H9 (cell line): ENCODE data around the gene FLVCR2. TPM values are rescaled to one million over a fixed set of nuclear protein-coding genes. Genes with fewer than 3 reads are reported as not detected.

ENCODE experiments used
- DNase-seq: peaks from one replicate; pipeline ENCODE4 v3.0.0-alpha.2; 2017
- H2AFZ ChIP-seq: one replicate; pipeline ENCODE4 v1.6.1; 2013; ENCODE audit warnings: mild to moderate bottlenecking, low read length, control low read depth, moderate library complexity
- H2AK5ac ChIP-seq: 2 replicates; pipeline ENCODE4 v1.6.1; 2013; ENCODE audit warnings: low read length, control low read depth, mixed read lengths; ENCODE audit not compliant: insufficient read length
- H2BK120ac ChIP-seq: one replicate; pipeline ENCODE4 v1.6.1; 2013; ENCODE audit warnings: low read depth, mild to moderate bottlenecking, low read length, control low read depth, inconsistent platforms; ENCODE audit not compliant: poor library complexity, severe bottlenecking
- H2BK12ac ChIP-seq: 2 replicates; pipeline ENCODE4 v1.6.1; 2013; ENCODE audit warnings: low read length, control low read depth, mixed read lengths, low read depth; ENCODE audit not compliant: insufficient read length
- H2BK15ac ChIP-seq: 2 replicates; pipeline ENCODE4 v1.6.1; 2013; ENCODE audit warnings: low read depth, low read length, control low read depth
- H2BK20ac ChIP-seq: one replicate; pipeline ENCODE4 v1.6.1; 2013; ENCODE audit warnings: low read depth, mild to moderate bottlenecking, low read length, control low read depth, inconsistent platforms; ENCODE audit not compliant: poor library complexity, severe bottlenecking
- H2BK5ac ChIP-seq: 2 replicates; pipeline ENCODE4 v1.6.1; 2013; ENCODE audit warnings: low read length, control low read depth, mixed read lengths; ENCODE audit not compliant: insufficient read length
- H3K14ac ChIP-seq: 2 replicates; pipeline ENCODE4 v1.6.1; 2013; ENCODE audit warnings: low read length, control low read depth; ENCODE audit not compliant: insufficient read depth
- H3K18ac ChIP-seq: 2 replicates; pipeline ENCODE4 v1.6.1; 2013; ENCODE audit warnings: low read depth, mild to moderate bottlenecking, mixed read lengths, low read length, control low read depth; ENCODE audit not compliant: insufficient read length
- H3K23ac ChIP-seq: 2 replicates; pipeline ENCODE4 v1.6.1; 2013; ENCODE audit warnings: low read length, control low read depth, mixed read lengths, low read depth; ENCODE audit not compliant: insufficient read length
- H3K23me2 ChIP-seq: 2 replicates; pipeline ENCODE4 v1.6.1; 2013; ENCODE audit warnings: low read depth, mild to moderate bottlenecking, mixed read lengths, low read length, control low read depth; ENCODE audit not compliant: insufficient read length, poor library complexity, severe bottlenecking
- H3K27ac ChIP-seq: 2 replicates; pipeline ENCODE4 v1.5.1; 2013; ENCODE audit warnings: low read length, control low read depth, mixed read lengths, low read depth; ENCODE audit not compliant: insufficient read length
- H3K27me3 ChIP-seq: 2 replicates; pipeline ENCODE4 v1.6.1; 2013; ENCODE audit warnings: low read length, control low read depth, inconsistent platforms; ENCODE audit not compliant: insufficient read depth
- H3K4ac ChIP-seq: 2 replicates; pipeline ENCODE4 v1.6.1; 2013; ENCODE audit warnings: low read depth, mild to moderate bottlenecking, control low read depth, inconsistent platforms, low read length, moderate library complexity
- H3K4me1 ChIP-seq: 2 replicates; pipeline ENCODE4 v1.6.1; 2013; ENCODE audit warnings: low read length, control low read depth, inconsistent platforms; ENCODE audit not compliant: insufficient read depth
- H3K4me2 ChIP-seq: 2 replicates; pipeline ENCODE4 v1.6.1; 2013; ENCODE audit warnings: low read length, control low read depth, mixed read lengths; ENCODE audit not compliant: insufficient read length, insufficient read depth
- H3K56ac ChIP-seq: 2 replicates; pipeline ENCODE4 v1.6.1; 2013; ENCODE audit warnings: low read depth, mild to moderate bottlenecking, mixed read lengths, low read length, control low read depth; ENCODE audit not compliant: insufficient read length
- H3K79me1 ChIP-seq: 2 replicates; pipeline ENCODE4 v1.6.1; 2013; ENCODE audit warnings: low read depth, mild to moderate bottlenecking, moderate library complexity, low read length, control low read depth, inconsistent platforms; ENCODE audit not compliant: insufficient read depth, poor library complexity, severe bottlenecking
- H3K79me2 ChIP-seq: 2 replicates; pipeline ENCODE4 v1.6.1; 2013; ENCODE audit warnings: low read length, control low read depth, inconsistent platforms; ENCODE audit not compliant: insufficient read depth
- H3K9ac ChIP-seq: 2 replicates; pipeline ENCODE4 v1.6.1; 2013; ENCODE audit warnings: low read length, control low read depth, mixed read lengths; ENCODE audit not compliant: insufficient read length; ENCODE audit errors: extremely low read depth
- H3K9me3 ChIP-seq: one replicate; pipeline ENCODE4 v1.6.1; 2013; ENCODE audit warnings: low read depth, low read length, inconsistent platforms; ENCODE audit not compliant: control insufficient read depth
- H3T11ph ChIP-seq: one replicate; pipeline ENCODE4 v1.6.1; 2013; ENCODE audit warnings: mild to moderate bottlenecking, low read length, control low read depth, inconsistent platforms
- H4K20me1 ChIP-seq: one replicate; pipeline ENCODE4 v1.6.1; 2013; ENCODE audit not compliant: control insufficient read depth, insufficient read length, insufficient read depth
- H4K5ac ChIP-seq: 2 replicates; pipeline ENCODE4 v1.6.1; 2013; ENCODE audit warnings: low read depth, mild to moderate bottlenecking, mixed read lengths, low read length, control low read depth; ENCODE audit not compliant: insufficient read length
- H4K8ac ChIP-seq: replicated peaks from 2 replicates; pipeline ENCODE4 v1.6.1; 2013; ENCODE audit warnings: low read length, control low read depth, mixed read lengths, low read depth; ENCODE audit not compliant: insufficient read length
- H4K91ac ChIP-seq: 2 replicates; pipeline ENCODE4 v1.6.1; 2013; ENCODE audit warnings: low read depth, mild to moderate bottlenecking, moderate library complexity, mixed read lengths, low read length, control low read depth; ENCODE audit not compliant: insufficient read length
- H3K27ac Mint-ChIP-seq, 3 experiments: 2 replicates in 2 of 3; 3 replicates in 1 of 3; pipeline ENCODE4 v1.8.0; 2020 to 2021; ENCODE audit warnings: mixed read lengths in 3 of 3, mild to moderate bottlenecking in 1 of 3, moderate library complexity in 1 of 3
- H3K27me3 Mint-ChIP-seq: 2 replicates; pipeline ENCODE4 v1.8.0; 2021; ENCODE audit warnings: low read depth, mild to moderate bottlenecking, moderate library complexity, mixed read lengths
- H3K36me3 Mint-ChIP-seq, 3 experiments: 2 replicates in 2 of 3; 3 replicates in 1 of 3; pipeline ENCODE4 v1.8.0; 2020 to 2021; ENCODE audit warnings: low read depth in 3 of 3, mixed read lengths in 3 of 3; ENCODE audit not compliant: insufficient read depth in 1 of 3
- H3K4me1 Mint-ChIP-seq, 2 experiments: 2 replicates each; pipeline ENCODE4 v1.8.0; 2020; ENCODE audit warnings: mixed read lengths in 2 of 2
- H3K4me3 Mint-ChIP-seq, 2 experiments: 2 replicates in 1 of 2; 3 replicates in 1 of 2; pipeline ENCODE4 v1.8.0; 2020 to 2021; ENCODE audit warnings: mild to moderate bottlenecking in 2 of 2, mixed read lengths in 2 of 2, moderate library complexity in 1 of 2
- H3K9me3 Mint-ChIP-seq, 2 experiments: 2 replicates in 1 of 2; 3 replicates in 1 of 2; pipeline ENCODE4 v1.8.0; 2020; ENCODE audit warnings: mild to moderate bottlenecking in 2 of 2, mixed read lengths in 2 of 2, moderate library complexity in 1 of 2
- WGBS: extraction: QIAGEN DNeasy Blood & Tissue Kit; methylation state at CpG from one replicate; pipeline ENCODE4 v1.1.7; 2013; ENCODE audit warnings: missing lambda C conversion rate, low lambda C conversion rate, mixed read lengths; ENCODE audit not compliant: insufficient read length; ENCODE audit errors: extremely low coverage; 5-methylcytosine and 5-hydroxymethylcytosine counted together
- total RNA-seq: library from RNA; stranded (reverse); gene quantifications from 2 replicates; pipeline ENCODE4 v1.2.1, GENCODE V29; 2021
- TF ChIP-seq, protein P1 (sequence below): fragments of 200-600 bp; sonication (generic); conservative IDR thresholded peaks from 3 replicates; pipeline ENCODE4 v1.8.0; 2021; ENCODE audit warnings: antibody characterized with exemption, mild to moderate bottlenecking

FLVCR2 gene
- total RNA-seq, 1 experiment from 2014 or later = 7.1 TPM

DNA sequence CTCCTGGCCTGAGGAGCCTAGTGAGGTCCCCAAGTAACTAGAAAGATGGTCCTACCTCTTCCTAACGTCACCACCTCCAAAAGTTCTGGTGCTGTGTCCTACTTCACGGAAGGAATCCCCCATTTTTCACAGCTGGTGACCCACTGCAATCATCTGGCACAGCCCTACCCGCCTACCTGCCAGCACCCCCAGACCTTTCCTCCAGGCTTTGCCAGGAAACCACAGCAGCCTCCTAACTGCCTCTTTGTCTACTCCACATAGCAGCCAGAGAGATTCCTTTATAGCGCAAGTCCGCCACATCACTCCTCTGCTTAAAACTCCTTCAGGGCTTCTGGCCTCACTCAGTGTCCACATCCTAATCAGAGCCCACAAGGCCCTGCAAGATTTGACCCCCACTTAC, 13.4 kb upstream of the FLVCR2 start:
- TF ChIP-seq, protein P1, sequence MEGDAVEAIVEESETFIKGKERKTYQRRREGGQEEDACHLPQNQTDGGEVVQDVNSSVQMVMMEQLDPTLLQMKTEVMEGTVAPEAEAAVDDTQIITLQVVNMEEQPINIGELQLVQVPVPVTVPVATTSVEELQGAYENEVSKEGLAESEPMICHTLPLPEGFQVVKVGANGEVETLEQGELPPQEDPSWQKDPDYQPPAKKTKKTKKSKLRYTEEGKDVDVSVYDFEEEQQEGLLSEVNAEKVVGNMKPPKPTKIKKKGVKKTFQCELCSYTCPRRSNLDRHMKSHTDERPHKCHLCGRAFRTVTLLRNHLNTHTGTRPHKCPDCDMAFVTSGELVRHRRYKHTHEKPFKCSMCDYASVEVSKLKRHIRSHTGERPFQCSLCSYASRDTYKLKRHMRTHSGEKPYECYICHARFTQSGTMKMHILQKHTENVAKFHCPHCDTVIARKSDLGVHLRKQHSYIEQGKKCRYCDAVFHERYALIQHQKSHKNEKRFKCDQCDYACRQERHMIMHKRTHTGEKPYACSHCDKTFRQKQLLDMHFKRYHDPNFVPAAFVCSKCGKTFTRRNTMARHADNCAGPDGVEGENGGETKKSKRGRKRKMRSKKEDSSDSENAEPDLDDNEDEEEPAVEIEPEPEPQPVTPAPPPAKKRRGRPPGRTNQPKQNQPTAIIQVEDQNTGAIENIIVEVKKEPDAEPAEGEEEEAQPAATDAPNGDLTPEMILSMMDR = no peak
- no peak for DNase-seq
- Histone ChIP-seq H2AFZ (no peak overlapping the region), H3K79me1 (no peaks in the 10 kb centered on the region), H3K27me3 (no peaks in the 10 kb centered on the region), H4K91ac (no peak overlapping the region), H4K20me1 (no peaks in the 10 kb centered on the region), H2BK120ac (no peak overlapping the region), H3T11ph (no peak overlapping the region), H2BK5ac (no peak overlapping the region), H3K4me2 (no peak overlapping the region), H3K27ac (no peak overlapping the region), H3K56ac (no peak overlapping the region), H3K4me1 (no peaks in the 10 kb centered on the region; the same call in 1 of the 2 replicates), H3K23ac (no peak overlapping the region), H4K8ac (no peak overlapping the region), H2AK5ac (no peak overlapping the region), H2BK15ac (no peak overlapping the region), H3K4ac (no peak overlapping the region), H3K14ac (no peak overlapping the region), H3K9me3 (no peaks in the 10 kb centered on the region), H3K18ac (no peak overlapping the region), H2BK12ac (no peak overlapping the region), H3K23me2 (no peaks in the 10 kb centered on the region), H2BK20ac (no peak overlapping the region), H3K9ac (no peak overlapping the region), H4K5ac (no peak overlapping the region), H3K79me2 (no peaks in the 10 kb centered on the region)
- no peaks in the 10 kb centered on the region for H3K36me3 Mint-ChIP-seq
- peaks cover 16 to 21% of the 10 kb centered on the region in 2 experiments for H3K4me1 Mint-ChIP-seq
- H3K27me3 Mint-ChIP-seq = peaks cover 17% of the 10 kb centered on the region
- WGBS = no CpG with 5 or more reads among the region's 5 CpGs
- H3K9me3 Mint-ChIP-seq = no peaks in the 10 kb centered on the region
- no peak overlapping the region for H3K4me3 Mint-ChIP-seq
- H3K27ac Mint-ChIP-seq = no peak overlapping the region; a peak in 1 of 7 replicates
